Germinal center (tissue), 1 donor: Measurements from ENCODE around the gene SPG7.

Experiments
- DNase-seq: peaks from one replicate; pipeline ENCODE4 v3.0.0; 2012; ENCODE audit warnings: mixed read lengths, low spot score

Gene SPG7

DNA sequence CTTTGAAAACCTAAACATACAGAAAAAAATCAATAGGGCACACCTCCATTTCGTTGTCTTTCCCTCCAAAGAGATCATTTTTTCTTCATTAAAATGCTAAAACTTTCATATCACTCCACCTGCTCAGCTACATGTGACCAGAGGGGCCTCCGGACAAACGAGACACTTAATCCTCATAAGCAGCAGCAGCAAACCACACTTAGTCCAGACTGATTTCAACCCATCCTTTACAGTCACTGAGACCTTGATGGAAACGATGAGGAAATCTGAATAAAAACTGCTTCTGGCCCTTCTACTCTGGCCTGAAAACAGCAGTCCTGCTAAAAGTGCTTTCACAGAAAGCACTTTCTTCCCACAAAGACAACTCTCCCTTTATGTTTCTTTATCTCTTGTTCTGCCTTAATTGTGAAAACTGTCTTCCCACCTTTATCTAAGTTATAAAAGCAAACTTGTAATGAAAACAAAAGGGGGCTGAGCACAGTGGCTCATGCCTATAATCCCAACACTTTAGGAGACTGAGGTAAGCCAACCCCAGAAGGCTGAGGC lies 22.4 kb upstream of the SPG7 start:
- DNase-seq, result no peak

DNA sequence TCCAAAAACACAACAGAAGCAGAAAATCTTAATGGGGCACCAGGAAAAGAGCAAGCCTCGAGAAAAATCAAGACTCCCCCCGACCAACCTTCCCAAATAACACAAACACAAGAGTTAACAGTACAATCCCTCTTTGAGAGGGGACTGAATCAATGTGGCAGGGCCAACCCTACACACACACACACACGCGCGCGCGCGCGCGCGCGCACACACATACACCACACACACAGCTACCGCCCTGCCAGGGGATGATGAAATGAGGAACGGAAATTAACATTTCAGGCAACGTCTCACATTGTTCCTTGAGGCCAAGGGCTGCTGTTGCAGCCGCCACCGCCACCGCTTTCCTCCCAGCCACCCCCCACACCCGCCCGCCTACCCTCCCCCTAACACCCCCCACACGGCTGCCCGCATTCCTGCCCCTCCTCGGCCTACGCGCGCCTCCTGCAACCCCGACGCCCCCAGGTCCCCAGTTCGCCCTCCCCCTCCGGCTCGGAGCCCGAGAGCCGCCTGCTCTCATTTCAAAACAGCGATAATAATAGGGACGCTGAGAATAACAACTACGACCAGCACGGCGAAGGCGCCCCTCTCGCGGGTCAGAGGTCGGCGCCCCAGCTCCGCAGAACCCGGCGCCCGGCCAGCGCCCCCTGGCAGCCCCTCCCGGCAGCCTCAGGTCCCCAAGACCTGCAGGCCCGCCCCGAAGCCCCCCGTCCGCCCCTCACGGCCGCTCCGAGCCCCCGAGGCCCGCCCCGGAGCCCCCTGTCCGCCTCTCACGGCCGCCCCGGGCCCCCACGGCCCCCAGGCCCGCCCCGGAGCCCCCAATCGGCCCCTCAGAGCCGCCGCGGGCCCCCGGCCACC lies 18.9 kb upstream of the SPG7 start:
- DNase-seq, result peak; percentile 85

DNA sequence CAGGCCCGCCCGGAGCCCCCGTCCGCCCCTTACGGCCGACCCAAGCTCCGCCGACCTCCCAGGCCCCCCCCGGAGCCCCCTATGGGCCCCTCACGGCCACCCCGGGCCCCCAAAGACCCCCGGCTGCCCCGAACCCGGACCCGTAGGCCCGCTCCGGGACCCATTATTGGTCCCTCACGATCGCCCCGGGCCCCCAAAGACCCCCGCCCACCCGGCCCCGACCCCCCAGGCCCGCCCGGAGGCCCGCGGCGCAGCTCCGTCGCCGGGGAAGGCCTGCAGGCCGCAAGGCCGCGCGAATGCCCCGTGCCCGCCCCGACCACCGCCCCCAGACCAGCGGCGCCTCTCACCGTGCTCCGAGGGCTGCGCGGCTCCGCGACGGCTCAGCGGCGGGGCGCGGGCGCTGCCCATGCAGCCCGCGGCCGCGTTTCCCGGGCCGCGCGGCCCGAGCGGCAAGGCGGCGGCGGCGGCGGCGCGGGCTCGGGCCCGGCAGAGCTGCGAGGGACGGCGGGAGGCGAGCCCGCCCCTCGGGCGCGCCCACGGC lies 18.2 kb upstream of the SPG7 start:
- DNase-seq, result no peak

DNA sequence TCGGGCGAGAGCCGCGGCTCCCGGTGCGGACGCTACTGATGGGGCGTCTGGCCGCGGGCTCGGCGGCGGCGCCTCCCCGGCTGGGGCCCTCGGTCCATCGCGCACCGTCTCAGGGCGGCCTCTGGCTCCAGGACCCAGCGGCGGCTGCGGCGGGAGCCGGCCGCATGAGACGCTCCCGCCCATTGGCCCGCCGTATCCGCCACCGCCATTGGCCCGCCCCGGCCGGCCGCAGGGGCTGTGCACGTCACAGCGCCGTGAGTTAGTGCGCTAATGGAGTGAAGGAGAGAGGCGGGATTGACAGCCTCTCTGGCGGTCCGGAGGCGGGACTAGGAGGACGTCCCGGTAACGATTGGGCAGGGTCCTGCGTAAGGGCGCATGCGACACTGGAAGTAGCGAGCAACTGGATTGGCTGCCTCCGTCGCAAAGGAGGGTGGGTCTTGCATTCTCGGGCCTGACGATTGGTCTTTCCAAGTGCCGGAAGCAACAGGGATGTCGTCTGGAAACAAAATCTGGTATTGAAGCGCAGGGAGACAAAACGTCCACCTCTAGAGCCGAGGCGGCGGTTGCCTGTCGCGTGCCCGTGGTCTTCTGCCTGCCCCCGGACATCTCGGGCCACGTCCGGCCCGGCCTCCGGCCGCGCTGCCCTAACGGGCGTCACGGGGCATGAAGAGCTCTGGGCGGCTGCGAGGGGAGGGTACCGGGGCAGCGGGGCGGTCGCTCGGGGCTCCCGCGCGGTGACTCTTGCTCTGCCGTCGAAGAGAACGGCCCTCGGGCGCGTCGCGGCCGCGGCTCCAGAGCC lies 17.6 kb upstream of the SPG7 start, which contains the start of gene ANKRD11:
ANKRD11 (minus strand) TSS at position 123 of the 799 bp plus-strand sequence. CDS start 173,542 bp downstream, outside the sequence.
- peak; percentile 100 for DNase-seq

DNA sequence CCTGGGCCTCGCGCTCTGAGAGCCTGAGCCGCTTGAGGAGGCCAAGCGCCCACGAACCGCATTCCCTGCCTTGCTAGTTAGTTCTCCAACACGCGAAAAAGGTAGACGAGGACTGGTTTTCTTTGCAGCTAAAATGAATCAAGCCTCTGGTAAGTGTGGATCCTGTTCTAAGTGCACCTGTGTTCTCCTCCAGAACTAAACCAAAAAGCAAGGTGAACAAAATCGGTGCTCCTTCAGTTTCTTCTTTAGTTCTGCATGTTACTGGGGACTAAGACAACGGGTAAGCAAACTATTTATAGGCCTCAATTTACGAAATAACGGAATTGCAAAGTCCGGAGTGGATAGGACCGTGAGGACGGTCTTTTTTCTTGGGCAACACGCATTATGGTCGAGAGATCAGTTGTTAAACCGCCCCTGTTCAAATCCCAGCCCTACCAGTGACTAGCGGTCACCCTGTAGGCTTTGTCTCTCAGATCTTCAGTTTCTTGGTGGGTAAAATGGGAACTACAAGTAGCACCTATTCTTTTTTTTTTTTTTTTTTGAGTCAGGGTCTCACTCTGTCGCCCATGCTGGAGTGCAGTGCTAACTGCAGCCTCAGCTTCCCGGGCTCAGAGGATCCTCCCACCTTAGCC lies 16.8 kb upstream of the SPG7 start:
- DNase-seq, result no peak

DNA sequence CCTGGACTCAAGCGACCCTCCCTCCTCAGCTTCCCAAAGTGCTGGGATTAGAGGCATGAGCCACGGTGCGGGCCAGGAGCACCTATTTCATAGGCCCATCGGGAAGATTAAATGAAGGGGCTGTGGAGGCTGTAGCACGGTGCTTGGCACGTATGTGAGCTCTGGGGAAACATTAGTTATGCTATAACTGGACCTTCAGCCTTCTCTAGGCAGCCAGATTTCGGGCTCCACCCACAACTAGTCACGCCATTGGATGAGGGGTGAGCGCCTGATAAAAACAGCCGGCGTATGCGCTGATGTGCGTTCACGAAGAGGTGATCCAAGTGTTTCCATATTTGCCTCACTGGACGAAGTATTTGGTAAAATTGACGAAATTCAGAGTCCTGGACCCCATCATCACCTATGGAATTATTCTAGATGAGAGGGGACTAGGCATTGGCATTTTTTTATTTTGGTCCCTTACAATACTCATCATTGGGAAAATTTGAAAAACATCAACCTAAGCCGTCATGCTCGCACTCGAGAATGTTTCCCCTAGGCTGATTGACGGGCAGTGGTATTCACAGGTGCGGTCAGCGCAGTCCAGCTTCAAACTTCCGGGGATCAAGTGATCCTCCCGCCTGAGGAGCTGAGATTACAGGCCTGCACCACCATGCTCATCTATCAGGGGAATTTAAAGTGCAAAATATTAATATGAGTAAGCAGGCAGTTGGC lies 16.1 kb upstream of the SPG7 start:
- no peak for DNase-seq

DNA sequence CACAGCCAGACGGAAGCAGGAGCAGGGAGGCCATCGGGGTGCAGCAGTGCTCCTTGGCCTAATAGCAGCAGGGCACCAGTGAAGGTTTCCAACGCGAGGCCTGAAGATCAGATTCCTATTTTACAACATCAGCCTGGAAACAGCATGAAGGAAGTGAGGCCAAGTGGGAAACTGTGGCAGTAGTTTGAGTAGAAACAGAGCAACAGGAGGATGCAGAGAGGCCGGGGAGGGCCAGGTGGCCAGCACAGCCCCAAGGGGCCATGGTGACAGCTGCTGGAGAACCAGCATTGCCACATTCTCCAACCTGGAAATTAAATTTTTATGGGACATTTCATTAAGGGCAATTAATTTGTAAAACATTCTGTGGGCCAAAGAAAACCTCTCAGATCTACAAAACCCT lies 14.4 kb upstream of the SPG7 start:
- no peak for DNase-seq

DNA sequence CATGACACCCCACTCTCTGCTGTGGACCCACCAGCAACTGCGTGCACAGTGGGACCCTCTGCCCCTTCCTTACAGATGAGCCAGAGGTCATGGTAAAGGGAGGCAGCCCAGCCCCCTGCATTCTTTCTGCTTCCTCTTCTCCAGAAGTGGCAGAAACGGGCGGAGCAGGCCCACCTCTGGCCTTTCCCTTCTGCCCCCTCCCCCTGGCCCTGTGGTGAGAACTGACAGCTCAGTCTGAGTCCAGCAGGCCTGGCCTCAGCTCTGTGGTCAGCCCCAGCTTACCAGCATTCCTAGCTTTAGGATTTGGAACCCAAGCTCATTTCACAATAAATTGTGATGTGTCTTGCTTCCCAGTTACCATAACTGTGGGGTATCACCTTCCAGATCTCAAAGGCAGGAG lies 13.1 kb upstream of the SPG7 start:
- no peak for DNase-seq

DNA sequence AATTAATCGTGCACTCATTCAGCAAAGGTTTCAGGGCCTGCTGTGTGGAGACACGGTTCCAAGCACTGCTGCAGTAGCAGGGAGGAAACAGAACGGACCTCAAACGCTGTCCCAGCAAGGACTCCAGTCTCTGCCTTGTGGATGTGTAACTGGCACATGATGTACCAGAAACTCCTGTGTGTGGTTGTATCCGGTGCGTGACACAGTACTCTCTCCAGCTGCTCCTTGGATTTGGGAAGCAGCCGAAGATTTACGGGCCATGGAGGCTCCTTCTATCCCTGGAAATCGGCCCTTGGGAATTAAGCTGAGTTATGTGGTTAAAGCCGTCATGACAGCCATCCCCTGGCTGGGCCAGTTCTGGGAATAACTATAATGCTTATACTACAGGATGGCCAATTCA lies 9.4 kb upstream of the SPG7 start:
- DNase-seq, result no peak

DNA sequence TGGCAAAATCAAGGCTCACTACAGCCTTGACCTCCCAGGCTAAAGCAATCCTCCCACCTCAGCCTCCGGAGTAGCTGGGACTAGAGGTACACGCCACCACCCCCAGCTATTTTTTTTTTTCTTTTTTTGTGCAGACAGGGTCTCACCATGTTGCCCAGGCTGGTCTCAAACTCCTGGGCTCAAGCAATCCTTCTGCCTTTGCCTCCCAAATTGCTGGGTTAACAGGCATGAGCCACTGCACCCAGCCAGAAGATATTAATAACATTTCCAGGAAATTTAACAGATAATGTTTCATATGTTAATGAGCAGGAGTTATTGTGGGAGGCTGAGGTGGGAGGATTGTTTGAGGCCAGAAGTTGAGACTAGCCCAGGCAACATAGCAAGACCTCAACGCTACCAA lies 8.4 kb upstream of the SPG7 start:
- DNase-seq, result no peak

DNA sequence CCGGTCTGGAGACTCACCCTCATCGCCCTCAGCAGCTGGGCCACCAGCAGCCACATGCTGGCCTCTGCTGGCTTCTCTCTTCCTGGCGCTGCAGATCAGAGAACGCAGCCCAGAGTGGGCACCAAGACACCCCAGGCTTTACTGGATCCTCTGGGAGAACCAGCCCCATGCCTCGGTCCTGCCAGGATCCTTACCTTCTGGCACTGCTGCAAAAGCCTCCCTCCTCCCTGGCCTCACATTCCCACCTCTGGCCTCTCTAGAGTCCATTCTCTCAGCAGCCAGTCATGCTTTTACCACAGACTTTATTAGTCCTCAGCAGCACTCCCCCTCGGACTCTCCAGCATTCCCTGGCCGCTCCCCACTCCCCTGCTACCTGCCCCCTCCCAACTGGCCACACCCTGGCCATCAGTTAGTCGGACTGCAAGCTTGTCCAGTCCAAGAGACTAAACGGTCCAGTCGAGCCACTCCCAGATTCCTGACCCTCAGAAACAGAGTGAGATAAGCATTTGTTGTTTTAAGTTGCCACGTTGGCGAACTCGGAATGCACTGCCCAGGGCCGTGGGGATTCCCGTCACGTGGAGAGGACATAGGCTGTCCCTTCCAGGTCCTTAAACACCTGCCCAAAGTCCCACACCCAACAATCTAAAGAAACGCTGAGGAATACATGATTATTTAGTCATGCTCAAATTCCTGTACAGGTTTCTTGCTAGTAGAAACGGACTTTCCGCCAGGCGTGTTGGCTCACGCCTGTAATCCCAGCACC lies 5.9 kb upstream of the SPG7 start:
- DNase-seq, result no peak

DNA sequence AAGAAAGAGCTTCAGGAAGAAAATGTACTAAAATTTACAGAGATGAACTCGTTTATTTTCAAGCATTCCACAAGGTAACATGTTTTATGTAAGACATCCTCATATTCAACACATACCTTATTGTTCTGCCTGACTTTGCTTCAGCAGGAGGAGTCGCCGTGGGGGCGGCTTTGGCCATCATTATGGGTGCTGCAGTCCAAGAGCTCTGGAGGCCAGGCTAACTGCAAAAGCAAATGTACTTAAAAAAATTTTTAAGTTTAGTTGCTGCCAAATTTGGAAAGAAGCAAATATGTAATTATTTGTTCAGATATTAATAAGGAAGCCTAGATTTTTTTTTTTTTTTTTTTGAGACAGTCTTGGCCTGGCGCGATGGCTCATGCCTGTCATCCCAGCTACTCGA lies 4.1 kb upstream of the SPG7 start:
- DNase-seq, result no peak

DNA sequence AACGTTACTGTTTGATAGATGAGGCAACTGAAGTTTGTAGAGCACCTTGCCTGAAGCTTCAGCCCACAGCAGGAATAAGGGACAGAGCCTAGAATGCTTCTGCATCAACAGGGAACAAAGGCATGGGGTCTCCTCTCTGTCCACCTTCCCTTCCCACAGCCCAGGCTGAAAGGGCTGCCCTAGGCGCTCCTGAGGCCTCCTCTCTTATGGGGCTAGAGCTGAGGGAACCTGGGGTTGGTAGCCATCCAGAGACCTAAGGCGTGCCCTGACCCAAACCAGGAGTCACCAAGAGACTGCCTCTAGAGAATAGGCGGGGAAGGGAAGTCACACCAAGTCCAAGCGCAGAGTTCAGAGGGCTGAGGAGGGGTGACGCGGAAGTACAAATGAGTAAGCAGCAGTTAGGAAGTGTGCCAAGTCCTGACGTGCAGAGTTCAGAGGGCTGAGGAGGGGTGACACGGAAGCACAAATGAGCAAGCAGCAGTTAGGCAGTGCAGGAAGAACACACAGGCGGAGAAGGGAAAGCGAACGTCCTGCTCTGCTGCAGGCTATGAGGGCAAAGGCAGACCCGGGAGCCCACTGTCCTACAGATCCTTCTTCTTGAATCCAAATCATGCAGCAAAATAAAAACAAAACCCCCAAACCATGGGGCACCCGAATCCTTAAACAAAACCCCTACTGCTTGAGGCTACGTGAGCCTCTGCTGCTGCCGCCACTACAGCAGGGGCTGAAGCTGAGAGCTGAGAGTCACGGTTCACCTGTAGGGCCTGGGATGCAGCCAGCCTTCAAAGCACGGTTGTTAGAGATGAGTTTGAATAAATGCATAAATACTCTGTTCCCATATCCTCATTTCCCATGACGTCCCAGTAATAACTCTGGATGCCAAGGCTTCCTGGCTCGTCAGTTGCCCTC lies 2.7 kb upstream of the SPG7 start:
- peak; percentile 75 for DNase-seq

DNA sequence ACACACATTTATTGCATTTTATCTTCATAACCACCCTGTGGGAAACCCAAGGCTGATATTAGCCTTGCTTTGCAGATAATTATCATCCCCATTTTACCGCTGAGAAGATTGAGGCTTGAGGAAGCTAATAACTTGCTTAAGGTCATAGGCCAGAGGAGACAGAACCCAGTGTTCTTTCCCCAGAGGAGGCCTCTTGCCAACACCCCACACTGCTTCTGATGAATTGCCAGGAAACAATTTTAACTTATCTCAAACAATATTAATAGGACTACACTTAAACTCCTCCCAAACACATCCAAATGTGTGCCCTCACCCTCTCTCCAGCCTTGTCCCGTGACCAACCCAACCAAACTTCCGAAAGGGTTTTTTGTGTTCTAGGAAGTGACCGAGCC lies 2.1 kb upstream of the SPG7 start:
- DNase-seq, result no peak

DNA sequence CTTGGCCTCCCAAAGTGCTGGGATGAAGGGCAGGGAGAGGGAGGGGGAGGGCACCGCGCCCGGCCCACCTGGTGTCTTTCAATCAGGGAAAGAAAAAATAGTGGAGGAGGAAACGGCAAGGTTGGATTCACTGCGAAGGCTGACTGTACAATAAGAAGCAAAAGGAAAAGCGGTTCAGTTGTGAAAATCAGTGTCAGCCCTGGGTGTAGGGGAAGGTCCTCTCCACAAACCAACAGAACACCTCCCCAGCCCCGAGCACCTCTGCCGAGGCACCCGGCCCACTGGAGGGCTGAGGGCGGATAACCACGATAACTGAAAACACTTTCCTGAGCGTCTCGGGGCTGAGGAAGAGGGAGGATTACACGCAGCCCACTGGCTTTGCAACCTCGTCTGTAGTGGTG lies 1.4 kb upstream of the SPG7 start:
- no peak for DNase-seq

DNA sequence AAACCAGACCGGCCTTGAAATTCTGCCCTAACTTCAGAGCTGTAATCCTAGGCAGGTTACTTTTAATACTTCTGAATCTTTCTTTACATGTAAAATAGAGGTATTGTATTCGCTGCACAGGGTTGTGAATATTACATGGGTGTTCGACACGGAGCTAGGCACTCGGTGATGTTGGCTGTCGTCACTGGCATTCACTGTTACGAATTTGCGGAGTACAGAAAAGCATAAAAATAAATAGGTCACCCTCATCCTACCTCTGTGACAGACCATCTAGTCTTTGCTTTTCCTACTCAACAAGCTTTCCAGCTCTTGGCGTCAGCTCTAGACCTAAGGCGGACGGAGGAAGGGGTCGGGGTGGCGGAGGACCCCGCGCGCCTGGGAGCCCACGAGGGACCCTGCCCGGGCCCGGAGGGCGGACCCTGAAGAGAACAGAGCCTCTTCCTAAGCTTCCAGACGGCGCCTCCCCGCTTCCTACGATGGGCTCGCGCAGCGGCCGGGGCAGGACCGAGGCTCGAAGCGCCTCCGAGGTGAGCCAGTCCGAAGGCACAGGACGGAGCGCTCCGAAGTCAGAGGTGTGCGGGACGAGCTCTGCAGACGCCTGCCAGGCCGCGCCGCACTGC lies 879 bp upstream of the SPG7 start:
- DNase-seq, result no peak

DNA sequence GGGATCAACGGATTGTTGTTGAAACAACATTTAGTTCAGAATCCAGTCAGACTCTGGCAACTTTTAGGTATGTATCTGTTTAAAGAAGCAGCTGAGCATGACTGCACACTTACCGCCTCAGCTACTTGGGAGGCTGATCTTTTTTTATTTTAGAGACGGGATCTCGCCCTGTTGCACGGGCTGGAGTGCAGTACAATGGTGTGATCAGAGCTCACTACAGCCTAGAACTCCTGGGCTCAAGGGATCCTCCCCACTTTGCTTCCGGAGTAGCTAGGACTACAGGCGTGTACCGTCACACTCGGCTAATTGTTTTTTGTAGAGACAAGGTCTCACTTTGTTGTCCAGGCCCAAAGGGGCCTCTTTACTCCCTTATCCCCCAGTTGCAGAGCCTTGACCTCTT lies 2.3 kb downstream of the SPG7 start:
- DNase-seq, result no peak

DNA sequence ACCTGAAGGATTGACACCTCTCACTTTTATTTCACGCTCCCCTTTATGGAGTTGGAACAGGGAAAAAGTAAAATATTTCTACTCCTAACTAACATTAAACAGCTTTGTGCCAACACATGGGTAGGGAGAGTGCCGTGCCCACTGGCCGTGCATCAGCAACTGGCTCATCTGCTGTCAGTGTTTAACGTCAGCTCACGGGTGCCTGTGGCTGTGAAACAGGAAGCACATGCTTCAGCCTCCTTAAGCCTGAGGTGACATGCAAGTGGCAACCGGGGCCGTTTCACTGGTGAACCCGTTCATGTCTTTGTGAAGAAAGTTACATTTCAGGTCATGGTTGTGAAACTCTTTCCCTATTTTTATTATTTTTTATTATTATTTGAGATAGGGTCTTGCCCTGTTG lies 3.2 kb downstream of the SPG7 start:
- DNase-seq, result no peak

DNA sequence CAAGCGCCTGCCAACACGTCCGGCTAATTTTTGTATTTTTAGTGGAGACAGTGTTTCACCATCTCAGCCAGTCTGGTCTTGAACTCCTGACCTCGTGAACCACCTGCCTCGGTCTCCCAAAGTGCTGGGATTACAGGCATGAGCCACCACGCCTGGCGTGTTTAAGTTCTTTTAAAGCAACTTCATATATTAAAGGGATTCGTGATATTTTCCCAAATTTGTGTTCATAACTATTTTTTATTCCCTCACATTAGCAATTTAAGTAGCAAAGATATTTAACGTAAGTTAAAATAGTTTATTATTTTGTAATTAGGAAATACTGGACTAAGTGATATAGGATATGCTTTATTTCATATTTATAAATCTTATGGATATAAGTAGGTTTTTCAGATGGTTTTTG lies 4.2 kb downstream of the SPG7 start:
- DNase-seq, result no peak
